PC-3 (cell line): ENCODE results near the gene FOXP4.

Experiments used
- EZH2phosphoT487 ChIP-seq: fragments of 300-600 bp; sonication (generic); IDR thresholded peaks from 2 replicates; pipeline ENCODE4 v1.6.1; 2018; ENCODE audit warnings: mild to moderate bottlenecking, antibody characterized with exemption, low read length, borderline replicate concordance
- TF ChIP-seq, protein P1 (sequence below): fragments of 300-600 bp; sonication (generic); conservative IDR thresholded peaks from 2 replicates; pipeline ENCODE4 v1.5.1; 2017; ENCODE audit warnings: antibody characterized with exemption, low read depth, mild to moderate bottlenecking, low read length

GRCh38 chr6:41598670-41599014 lies 52.5 kb downstream of the FOXP4 start:
- TF ChIP-seq, protein P1, sequence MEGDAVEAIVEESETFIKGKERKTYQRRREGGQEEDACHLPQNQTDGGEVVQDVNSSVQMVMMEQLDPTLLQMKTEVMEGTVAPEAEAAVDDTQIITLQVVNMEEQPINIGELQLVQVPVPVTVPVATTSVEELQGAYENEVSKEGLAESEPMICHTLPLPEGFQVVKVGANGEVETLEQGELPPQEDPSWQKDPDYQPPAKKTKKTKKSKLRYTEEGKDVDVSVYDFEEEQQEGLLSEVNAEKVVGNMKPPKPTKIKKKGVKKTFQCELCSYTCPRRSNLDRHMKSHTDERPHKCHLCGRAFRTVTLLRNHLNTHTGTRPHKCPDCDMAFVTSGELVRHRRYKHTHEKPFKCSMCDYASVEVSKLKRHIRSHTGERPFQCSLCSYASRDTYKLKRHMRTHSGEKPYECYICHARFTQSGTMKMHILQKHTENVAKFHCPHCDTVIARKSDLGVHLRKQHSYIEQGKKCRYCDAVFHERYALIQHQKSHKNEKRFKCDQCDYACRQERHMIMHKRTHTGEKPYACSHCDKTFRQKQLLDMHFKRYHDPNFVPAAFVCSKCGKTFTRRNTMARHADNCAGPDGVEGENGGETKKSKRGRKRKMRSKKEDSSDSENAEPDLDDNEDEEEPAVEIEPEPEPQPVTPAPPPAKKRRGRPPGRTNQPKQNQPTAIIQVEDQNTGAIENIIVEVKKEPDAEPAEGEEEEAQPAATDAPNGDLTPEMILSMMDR = no peak
- TF ChIP-seq EZH2phosphoT487 = no peak
